PC-3 (cell line): ENCODE data around the gene STAG1. TPM values are rescaled to one million over a fixed set of nuclear protein-coding genes. Genes with fewer than 3 reads are reported as not detected.

Source experiments
- ATAC-seq: fragments of 200-7000 bp; cut with Tn5 transposase; 2 replicates; pipeline ENCODE4 v1.9.1; 2020; ENCODE audit warnings: mild to moderate bottlenecking, moderate library complexity
- BruUV-seq: library from RNA; stranded (reverse); fragments of 400-500 nt; replicated peaks from 2 replicates; lab custom pipeline; 2021; lab: Mats Ljungman, UMichigan
- CTCF ChIA-PET: fragments of 300-600 bp; sonication (Branson Sonifier 250); formaldehyde crosslinking; loops from one replicate; lab custom pipeline; 2022; ENCODE audit warnings: antibody characterized with exemption; lab: Charles Lee
- POLR2A ChIA-PET: fragments of 300-600 bp; sonication (Branson Sonifier 250); formaldehyde crosslinking; loops from one replicate; lab custom pipeline; 2022; ENCODE audit warnings: antibody characterized with exemption; ENCODE audit not compliant: unreplicated experiment; lab: Charles Lee
- DNase-seq: peaks from one replicate; pipeline ENCODE4 v3.0.0-alpha.2; 2015
- H2AFZ ChIP-seq: fragments of 300-600 bp; sonication (generic); 2 replicates; pipeline ENCODE4 v1.6.0; 2016; ENCODE audit warnings: antibody characterized with exemption, low read length
- H3F3A ChIP-seq: fragments of 300-600 bp; sonication (generic); one replicate; pipeline ENCODE4 v1.6.0; 2017; ENCODE audit warnings: antibody characterized with exemption, low read length, control low read depth, mild to moderate bottlenecking; ENCODE audit not compliant: unreplicated experiment
- H3K27ac ChIP-seq: fragments of 300-600 bp; sonication (generic); 2 replicates; pipeline ENCODE4 v1.5.1; 2016; ENCODE audit warnings: mild to moderate bottlenecking, low read length
- H3K27me3 ChIP-seq: fragments of 300-600 bp; sonication (generic); 2 replicates; pipeline ENCODE4 v1.6.1; 2016; ENCODE audit warnings: low read length, mixed read lengths
- H3K36me3 ChIP-seq: fragments of 300-600 bp; sonication (generic); 2 replicates; pipeline ENCODE4 v1.6.1; 2016; ENCODE audit warnings: low read depth, mixed run types, low read length, mixed read lengths
- H3K4me1 ChIP-seq: fragments of 300-600 bp; sonication (generic); 2 replicates; pipeline ENCODE4 v1.5.1; 2016; ENCODE audit warnings: low read length; ENCODE audit not compliant: insufficient read depth
- H3K4me2 ChIP-seq: fragments of 300-600 bp; sonication (generic); 2 replicates; pipeline ENCODE4 v1.6.0; 2016; ENCODE audit warnings: low read length
- H3K4me3 ChIP-seq: fragments of 300-600 bp; sonication (generic); 2 replicates; pipeline ENCODE4 v1.5.1; 2016; ENCODE audit warnings: mild to moderate bottlenecking, low read length, mixed read lengths
- H3K79me2 ChIP-seq: fragments of 300-600 bp; sonication (generic); 2 replicates; pipeline ENCODE4 v1.6.1; 2017; ENCODE audit warnings: low read length, mixed read lengths
- H3K9ac ChIP-seq: fragments of 300-600 bp; sonication (generic); 2 replicates; pipeline ENCODE4 v1.6.0; 2016; ENCODE audit warnings: mild to moderate bottlenecking, low read length
- H3K9me2 ChIP-seq: fragments of 300-600 bp; sonication (generic); replicated peaks from 2 replicates; pipeline ENCODE4 v1.6.1; 2016; ENCODE audit warnings: mixed run types, low read length, mixed read lengths
- H3K9me3 ChIP-seq: fragments of 300-600 bp; sonication (generic); 2 replicates; pipeline ENCODE4 v1.6.1; 2016; ENCODE audit warnings: low read length, mixed read lengths
- H4K20me1 ChIP-seq: fragments of 300-600 bp; sonication (generic); 2 replicates; pipeline ENCODE4 v1.6.1; 2016; ENCODE audit warnings: low read length, mixed read lengths
- CTCF ChIP-seq: fragments of 300-600 bp; sonication (generic); conservative IDR thresholded peaks from 2 replicates; pipeline ENCODE4 v1.5.1; 2017; ENCODE audit warnings: antibody characterized with exemption, low read depth, mild to moderate bottlenecking, low read length
- EZH2 ChIP-seq: fragments of 300-600 bp; sonication (generic); IDR thresholded peaks from one replicate; pipeline ENCODE4 v1.6.1; 2017; ENCODE audit warnings: antibody characterized with exemption, mild to moderate bottlenecking, low read length; ENCODE audit not compliant: unreplicated experiment
- EZH2phosphoT487 ChIP-seq: fragments of 300-600 bp; sonication (generic); IDR thresholded peaks from 2 replicates; pipeline ENCODE4 v1.6.1; 2018; ENCODE audit warnings: mild to moderate bottlenecking, antibody characterized with exemption, low read length, borderline replicate concordance
- intact Hi-C: fragments of 100-400 bp; cut with micrococcal nuclease; formaldehyde crosslinking; loops from 2 replicates; pipeline ENCODE4 v1.9.0; 2023
- total RNA-seq: library from RNA; depleted of rRNA; stranded (reverse); fragments of >200 nt; gene quantifications from 2 replicates; pipeline ENCODE4 v1.2.3, GENCODE V29; 2014

The STAG1 gene
- total RNA-seq, 1 experiment from 2014 or later, result 14.6 TPM

DNA sequence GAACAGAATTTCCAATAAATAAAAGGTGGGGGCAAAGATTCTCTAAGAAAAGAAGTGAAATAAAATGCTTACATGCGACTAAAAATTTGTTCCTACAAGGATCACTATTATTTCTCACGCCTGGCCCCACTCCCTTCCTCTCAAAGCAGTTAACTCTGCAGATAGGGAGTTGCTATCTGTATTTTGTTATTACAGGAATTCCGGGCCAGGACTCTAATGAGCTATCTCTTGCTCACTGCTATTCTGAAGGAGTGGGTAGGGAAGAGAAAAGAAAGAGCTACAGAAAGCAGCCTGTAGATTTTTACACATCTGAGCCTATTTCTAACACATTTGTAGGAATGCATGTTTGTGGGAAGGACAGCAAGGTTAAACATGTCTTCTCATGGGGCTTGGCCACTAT, 361.6 kb downstream of the STAG1 start:
- H3K4me2 ChIP-seq, result no peak overlapping the region
- H3K9me3 ChIP-seq, result no peaks in the 10 kb centered on the region
- intact Hi-C loops, result loop anchor here (2.0 to 10.0 kb wide), 3 partner anchors 84 to 622 kb away; no protein-coding TSS in a partner anchor
- no peaks in the 10 kb centered on the region for H3K36me3 ChIP-seq
- H3K79me2 ChIP-seq, result no peaks in the 10 kb centered on the region
- no peaks in the 10 kb centered on the region for H3F3A ChIP-seq
- no peaks in the 10 kb centered on the region for H3K4me1 ChIP-seq
- no peaks in the 10 kb centered on the region for H4K20me1 ChIP-seq
- TF ChIP-seq EZH2 (no peak), EZH2phosphoT487 (no peak), CTCF (no peak)
- H3K4me3 ChIP-seq, result no peak overlapping the region
- POLR2A ChIA-PET, result interaction anchor here (0.7 kb wide), 1 partner anchor 362 kb away, joined by 3 read pairs; the partner anchor contains the start of gene STAG1
- no peaks in the 10 kb centered on the region for H3K27me3 ChIP-seq
- no peak for DNase-seq
- CTCF ChIA-PET, result no interaction called here
- no peak overlapping the region for H3K9ac ChIP-seq
- no peaks in the 10 kb centered on the region for H3K9me2 ChIP-seq
- H2AFZ ChIP-seq, result no peak overlapping the region
- no peak for ATAC-seq
- BruUV-seq, result no TSS peak
- no peak overlapping the region for H3K27ac ChIP-seq

- ChIA-PET POLR2A (no interaction called here), CTCF (no interaction called here)
- no peak overlapping the region for H3K9ac ChIP-seq
- BruUV-seq, result no TSS peak
- ATAC-seq (no peak), DNase-seq (no peak)
- no peaks in the 10 kb centered on the region for H3K79me2 ChIP-seq
- TF ChIP-seq EZH2phosphoT487 (no peak), CTCF (no peak), EZH2 (no peak)
- no peak overlapping the region for H3K4me3 ChIP-seq
- H3K9me3 ChIP-seq, result no peaks in the 10 kb centered on the region
- H3F3A ChIP-seq, result no peaks in the 10 kb centered on the region
- no peaks in the 10 kb centered on the region for H3K27me3 ChIP-seq
- H3K4me2 ChIP-seq, result no peak overlapping the region
- no peaks in the 10 kb centered on the region for H3K4me1 ChIP-seq
- no peaks in the 10 kb centered on the region for H4K20me1 ChIP-seq
- H3K36me3 ChIP-seq, result no peaks in the 10 kb centered on the region
- H2AFZ ChIP-seq, result no peak overlapping the region
- H3K27ac ChIP-seq, result no peak overlapping the region
- intact Hi-C loops, result no loop called here
- no peaks in the 10 kb centered on the region for H3K9me2 ChIP-seq
Observed at GRCh38 chr3:136387031-136387430, 365.1 kb downstream of the STAG1 start.

DNA sequence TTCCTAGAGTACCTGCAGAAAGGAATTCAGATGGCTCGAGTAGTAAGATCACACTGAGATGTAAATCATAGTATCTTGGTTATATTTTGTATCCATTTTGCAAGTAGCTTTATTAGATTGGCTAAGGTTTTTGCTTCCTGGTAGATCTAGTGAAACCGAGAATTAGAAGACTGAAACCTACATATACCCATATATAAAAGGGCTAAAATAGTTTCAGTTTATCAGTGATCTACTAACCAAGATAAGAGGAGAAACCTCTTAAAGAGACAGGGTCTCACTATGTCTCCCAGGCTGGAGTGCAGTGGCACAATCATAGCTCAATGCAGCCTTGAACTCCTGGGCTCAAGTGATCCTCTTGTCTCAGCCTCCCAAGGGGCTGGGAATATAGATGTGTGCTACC, 366.7 kb downstream of the STAG1 start:
- intact Hi-C loops, result no loop called here

More for the DNA sequence above, 366.7 kb downstream of the STAG1 start:
- Histone ChIP-seq H3K36me3 (no peaks in the 10 kb centered on the region), H3K27ac (no peak overlapping the region), H3K79me2 (no peaks in the 10 kb centered on the region), H2AFZ (no peak overlapping the region), H3F3A (no peaks in the 10 kb centered on the region), H3K4me3 (no peak overlapping the region), H3K9ac (no peak overlapping the region), H3K27me3 (no peaks in the 10 kb centered on the region), H4K20me1 (no peaks in the 10 kb centered on the region), H3K9me3 (no peaks in the 10 kb centered on the region), H3K4me2 (no peak overlapping the region), H3K9me2 (no peaks in the 10 kb centered on the region), H3K4me1 (no peaks in the 10 kb centered on the region)
- ATAC-seq (no peak), DNase-seq (no peak)
- ChIA-PET POLR2A (no interaction called here), CTCF (interaction anchor here (0.7 kb wide), 1 partner anchor 311 kb away, joined by 3 read pairs; no protein-coding TSS in a partner anchor)
- no TSS peak for BruUV-seq
- TF ChIP-seq EZH2 (no peak), EZH2phosphoT487 (no peak), CTCF (no peak)
